SKM-1 (cell line): ENCODE measurements around the gene NUAK1.

Experiments used
- DNase-seq: peaks from one replicate; lab custom pipeline; 2025; ENCODE audit not compliant: unreplicated experiment; lab: John Stamatoyannopoulos, UW

NUAK1 gene

GRCh38 chr12:106085213-106085612, 53.5 kb downstream of the NUAK1 start:
- DNase-seq = no peak

GRCh38 chr12:106084759-106085158, 54.0 kb downstream of the NUAK1 start:
- DNase-seq = no peak

DNA sequence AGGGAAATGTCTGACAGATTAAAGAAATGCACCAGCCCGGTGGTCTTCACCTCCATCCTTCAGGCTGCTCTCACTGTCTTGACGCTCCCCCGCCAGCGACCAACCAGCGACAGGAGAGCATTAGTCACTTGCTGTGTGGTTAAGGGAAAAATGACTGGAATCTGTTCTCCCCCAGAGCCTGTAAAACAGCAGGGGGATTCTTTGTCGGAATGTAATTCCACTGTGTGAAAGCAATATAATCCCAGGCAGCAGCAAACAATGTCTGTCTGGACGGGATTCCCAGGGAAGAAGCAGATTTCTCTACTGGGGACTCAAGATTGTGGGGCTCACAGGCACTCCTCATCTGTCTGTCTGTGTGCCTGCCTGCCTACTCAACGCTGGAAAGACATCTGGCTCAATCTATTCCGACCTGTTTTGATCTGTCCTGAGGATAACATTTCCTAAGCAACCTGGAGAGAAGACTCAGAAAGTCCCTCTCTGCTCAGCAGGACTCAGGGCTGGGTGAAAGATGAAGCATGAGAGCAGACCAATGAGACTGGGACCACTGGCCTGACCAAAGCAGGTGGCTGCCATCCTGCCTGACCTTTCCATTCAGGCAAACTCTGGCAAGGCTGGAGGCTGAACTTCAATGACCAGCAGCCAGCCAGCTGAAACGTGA, 54.6 kb downstream of the NUAK1 start:
- DNase-seq = no peak

- DNase-seq = no peak
Measured at GRCh38 chr12:106082216-106083175, 56.3 kb downstream of the NUAK1 start.

DNA sequence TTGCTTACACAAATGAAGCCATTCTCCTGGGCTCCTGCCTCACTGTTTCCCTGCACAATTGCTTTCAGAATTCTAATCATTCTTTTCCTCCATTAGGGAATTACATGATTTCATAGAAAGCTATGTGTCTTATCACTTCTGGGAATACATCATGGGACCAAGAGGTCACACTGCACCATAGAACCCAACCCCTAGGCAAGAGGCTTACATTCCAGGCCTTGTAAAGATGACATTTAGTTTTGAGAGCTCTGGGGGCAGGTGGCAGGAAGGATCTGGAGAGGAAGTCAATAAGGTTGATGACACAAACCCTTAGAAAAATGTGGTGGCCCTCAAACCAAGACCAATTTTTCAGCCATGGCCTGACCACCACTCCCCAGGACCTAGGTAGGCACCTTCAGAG, 57.1 kb downstream of the NUAK1 start:
- DNase-seq = no peak

DNA sequence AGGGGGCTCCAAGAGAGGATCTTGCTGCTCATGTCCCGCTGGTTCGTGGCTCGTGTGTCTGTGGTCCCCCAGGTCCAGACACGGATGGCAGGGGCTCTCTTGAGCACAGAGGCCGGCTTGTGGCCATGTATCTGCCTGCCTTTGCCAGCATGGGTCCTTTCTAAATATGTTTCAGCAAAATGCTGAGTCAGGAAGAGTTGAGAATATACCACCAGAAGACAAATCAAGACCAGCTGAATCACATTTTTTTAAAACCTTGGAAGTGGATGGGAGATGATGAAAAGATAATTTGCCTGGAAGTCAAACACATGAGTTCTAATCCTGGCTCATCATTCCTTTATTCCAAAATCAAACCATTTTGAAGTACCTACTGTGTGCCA, 58.0 kb downstream of the NUAK1 start:
- DNase-seq = no peak

GRCh38 chr12:106080041-106080790, 58.5 kb downstream of the NUAK1 start:
- DNase-seq = no peak

DNA sequence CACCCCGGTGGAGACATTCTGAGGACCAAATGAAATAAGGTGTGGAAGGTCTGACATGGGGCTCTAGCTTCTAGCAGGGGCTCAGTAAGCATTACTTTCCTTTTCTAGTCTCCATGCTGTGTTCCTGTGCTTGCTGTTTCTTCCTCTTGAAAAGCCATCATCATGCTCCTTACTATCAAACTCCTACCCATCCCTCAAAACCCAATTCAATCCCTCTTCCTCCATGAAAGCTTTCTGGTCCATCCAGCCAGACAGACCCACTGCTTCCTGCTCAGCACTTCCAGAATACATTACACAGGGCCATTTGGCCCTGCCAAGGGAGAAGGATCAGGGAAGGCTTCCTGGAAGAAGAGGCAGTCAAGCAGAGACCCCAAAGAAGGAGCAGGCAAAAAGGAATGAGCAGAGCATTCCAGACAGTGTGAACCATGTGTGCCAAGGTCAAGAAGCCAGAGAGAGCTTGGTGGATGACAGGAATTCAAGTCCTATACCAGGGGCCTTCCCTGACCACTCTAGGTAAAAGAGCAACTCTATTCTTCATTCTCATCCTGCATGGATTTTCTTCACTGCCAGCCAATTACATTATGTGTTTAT, 59.5 kb downstream of the NUAK1 start:
- DNase-seq = no peak

- no peak for DNase-seq
Measured at GRCh38 chr12:106078358-106079010, 60.3 kb downstream of the NUAK1 start.

GRCh38 chr12:106074706-106075392, 63.9 kb downstream of the NUAK1 start:
- no peak for DNase-seq

DNA sequence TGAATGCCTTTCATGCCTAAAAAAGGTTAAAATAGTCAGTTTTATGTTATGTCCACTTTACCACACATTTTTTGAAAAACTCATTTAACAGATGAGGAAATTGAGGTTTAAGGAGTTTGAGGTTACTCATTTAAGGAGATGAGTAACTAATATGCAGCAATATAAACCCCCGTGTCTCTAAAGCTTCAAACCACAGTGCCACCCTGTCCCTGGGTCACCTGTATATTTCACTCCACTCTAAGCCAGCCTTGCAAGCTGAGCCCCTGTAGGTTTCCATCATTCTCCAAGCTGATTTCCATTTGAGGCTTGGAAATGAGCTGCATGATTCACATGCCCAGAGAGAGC, 64.4 kb downstream of the NUAK1 start:
- DNase-seq = no peak

DNA sequence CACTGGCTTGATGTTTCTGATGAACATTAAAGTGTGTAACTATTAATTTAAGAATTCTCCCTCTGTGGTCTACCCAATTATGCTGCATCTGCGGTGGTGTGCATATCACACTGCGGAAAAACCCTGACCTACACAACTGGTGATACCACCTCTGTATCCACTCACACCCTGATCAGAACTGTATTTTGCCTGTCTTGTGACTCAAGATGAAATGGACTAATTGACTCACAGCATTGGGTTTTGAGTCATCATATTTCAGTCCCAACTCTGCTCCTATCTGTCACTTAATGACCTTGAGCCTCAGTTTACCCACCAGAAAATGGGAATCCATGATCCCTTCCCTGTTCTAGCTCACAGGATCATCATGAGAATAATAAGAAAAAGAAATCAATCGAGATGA, 65.6 kb downstream of the NUAK1 start:
- DNase-seq = no peak

GRCh38 chr12:106072751-106073150, 66.0 kb downstream of the NUAK1 start:
- no peak for DNase-seq

GRCh38 chr12:106071686-106072085, 67.1 kb downstream of the NUAK1 start:
- DNase-seq = no peak

GRCh38 chr12:106070611-106071010, 68.1 kb downstream of the NUAK1 start:
- no peak for DNase-seq

GRCh38 chr12:106070147-106070546, 68.6 kb downstream of the NUAK1 start:
- no peak for DNase-seq

DNA sequence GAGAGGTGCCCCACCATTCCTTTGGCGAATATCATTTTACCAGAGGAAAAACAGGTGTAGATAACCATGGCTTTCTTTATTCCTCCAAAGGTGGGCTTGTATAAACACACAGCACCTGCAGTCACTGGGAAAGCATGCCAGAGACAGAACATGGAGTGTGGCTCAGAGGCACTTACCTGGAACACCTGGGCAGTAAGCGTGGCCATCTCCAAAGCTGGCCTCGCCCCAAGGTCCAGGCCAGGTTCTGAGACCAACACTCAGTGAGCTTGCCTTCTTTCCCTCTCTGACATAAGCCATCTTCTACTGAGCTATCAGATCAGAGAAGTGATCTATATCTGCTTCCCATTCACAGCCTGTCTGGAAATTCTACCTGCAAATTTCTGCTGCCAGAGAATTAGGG, 70.5 kb downstream of the NUAK1 start:
- no peak for DNase-seq

DNA sequence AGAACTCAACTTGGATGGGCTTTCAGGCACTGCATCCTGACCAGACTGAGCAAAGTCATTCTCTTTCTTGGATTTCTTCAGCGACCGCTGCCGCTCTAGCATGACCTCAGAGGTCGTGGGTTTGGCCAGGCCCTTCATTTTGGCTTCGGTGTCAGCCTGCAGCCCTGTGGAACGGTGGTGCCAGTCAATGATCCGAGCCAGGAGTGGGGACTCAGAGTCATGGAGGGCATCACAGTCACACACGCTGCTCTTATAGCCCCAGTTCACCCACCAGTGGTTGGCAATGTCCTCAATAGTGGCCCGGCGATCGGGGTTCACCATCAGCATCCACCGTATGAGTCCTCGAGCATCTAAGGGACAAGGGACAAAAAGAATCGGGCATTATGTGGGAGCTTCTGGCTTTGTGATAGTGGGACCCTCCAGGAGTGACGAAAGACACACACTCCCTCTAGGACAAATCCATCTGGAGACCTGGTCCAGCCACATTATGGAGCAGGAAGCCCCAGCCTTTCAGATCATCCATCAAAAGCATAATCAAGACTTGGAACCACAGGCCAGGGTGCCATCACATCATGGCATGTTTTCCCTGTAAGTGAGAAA, 71.0 kb downstream of the NUAK1 start:
- DNase-seq = no peak

DNA sequence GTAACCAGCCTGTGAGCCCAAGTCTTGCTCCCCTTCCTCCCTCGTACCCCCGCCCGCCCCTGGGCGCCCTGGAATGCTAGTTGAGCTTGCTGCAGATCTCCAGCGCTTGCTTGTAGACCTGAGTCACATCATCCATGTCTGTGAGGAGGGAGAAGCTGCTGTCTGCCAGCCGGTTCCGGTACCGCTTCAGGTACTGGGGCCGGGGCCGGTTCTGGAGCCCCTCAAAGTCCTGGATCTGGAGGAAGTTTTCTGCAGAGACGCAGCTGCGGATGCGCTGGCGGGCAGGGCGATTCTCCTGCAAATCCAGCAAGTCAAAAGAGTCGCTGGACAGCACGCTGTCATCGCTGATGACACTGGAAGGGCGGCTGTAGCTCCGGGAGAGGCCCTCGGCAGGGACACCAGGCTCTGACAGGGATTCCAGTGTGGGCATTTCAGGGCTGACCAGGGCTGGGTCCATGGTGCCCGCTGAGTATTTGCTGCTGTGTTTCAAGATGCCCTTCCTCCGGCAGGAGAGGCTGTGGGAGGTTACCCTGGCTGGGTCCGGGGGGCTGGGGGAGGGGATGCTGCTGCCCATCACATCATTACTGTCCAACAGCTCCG, 71.9 kb downstream of the NUAK1 start:
- DNase-seq = no peak
